WTC11 (cell line): Measurements from ENCODE around the gene MARK2. TPM values are rescaled to one million over a fixed set of nuclear protein-coding genes. Genes with fewer than 3 reads are reported as not detected.

ENCODE experiments used
- FOXJ3 ChIP-seq: sonication (generic); formaldehyde crosslinking; IDR thresholded peaks from 2 replicates; pipeline ENCODE4 v1.9.0; 2021; ENCODE audit warnings: missing genetic modification reagents, mild to moderate bottlenecking, borderline replicate concordance
- NR3C1 ChIP-seq: sonication (generic); formaldehyde crosslinking; conservative IDR thresholded peaks from 2 replicates; pipeline ENCODE4 v1.8.1; 2023; ENCODE audit warnings: low read depth, mild to moderate bottlenecking, missing genetic modification reagents
- RORB ChIP-seq: fragments of 250-450 bp; sonication (Bioruptor Pico); IDR thresholded peaks from 2 replicates; pipeline ENCODE4 v1.9.0; 2021; ENCODE audit warnings: mild to moderate bottlenecking
- total RNA-seq: library from RNA; stranded (reverse); gene quantifications from 3 replicates; pipeline ENCODE4 v1.2.3, GENCODE V29; 2021
- TF ChIP-seq, protein P1 (sequence below): sonication (generic); formaldehyde crosslinking; IDR thresholded peaks from 2 replicates; pipeline ENCODE4 v1.8.1; 2023; ENCODE audit warnings: mild to moderate bottlenecking, moderate library complexity, missing genetic modification reagents
- TF ChIP-seq, protein P2 (sequence below): sonication (generic); formaldehyde crosslinking; IDR thresholded peaks from 2 replicates; pipeline ENCODE4 v1.8.0; 2022; ENCODE audit warnings: mild to moderate bottlenecking, missing genetic modification reagents
- TF ChIP-seq, protein P3 (sequence below): sonication (generic); formaldehyde crosslinking; IDR thresholded peaks from 2 replicates; pipeline ENCODE4 v1.8.1; 2023; ENCODE audit warnings: mild to moderate bottlenecking, missing genetic modification reagents, borderline replicate concordance
- TF ChIP-seq, protein P4 (sequence below): sonication (generic); formaldehyde crosslinking; IDR thresholded peaks from 2 replicates; pipeline ENCODE4 v1.8.0; 2022; ENCODE audit warnings: mild to moderate bottlenecking, missing genetic modification reagents
- TF ChIP-seq, protein P5 (sequence below): fragments of 250-450 bp; sonication (Bioruptor Pico); IDR thresholded peaks from 2 replicates; pipeline ENCODE4 v2.1.2; 2022; ENCODE audit warnings: mild to moderate bottlenecking, moderate library complexity
- TF ChIP-seq, protein P6 (sequence below): fragments of 250-450 bp; sonication (Bioruptor Pico); IDR thresholded peaks from 2 replicates; pipeline ENCODE4 v1.9.0; 2021; ENCODE audit warnings: mild to moderate bottlenecking
- TF ChIP-seq, protein P7 (sequence below): sonication (generic); formaldehyde crosslinking; IDR thresholded peaks from 2 replicates; pipeline ENCODE4 v1.8.1; 2023; ENCODE audit warnings: mild to moderate bottlenecking, missing genetic modification reagents
- TF ChIP-seq, protein P8 (sequence below): sonication (generic); formaldehyde crosslinking; IDR thresholded peaks from 2 replicates; pipeline ENCODE4 v1.8.0; 2022; ENCODE audit warnings: mild to moderate bottlenecking, missing genetic modification reagents
- TF ChIP-seq, protein P9 (sequence below): sonication (generic); formaldehyde crosslinking; IDR thresholded peaks from 2 replicates; pipeline ENCODE4 v1.8.0; 2022; ENCODE audit warnings: missing genetic modification reagents

Gene MARK2
- total RNA-seq, 1 experiment from 2014 or later, result 57.4 TPM

DNA sequence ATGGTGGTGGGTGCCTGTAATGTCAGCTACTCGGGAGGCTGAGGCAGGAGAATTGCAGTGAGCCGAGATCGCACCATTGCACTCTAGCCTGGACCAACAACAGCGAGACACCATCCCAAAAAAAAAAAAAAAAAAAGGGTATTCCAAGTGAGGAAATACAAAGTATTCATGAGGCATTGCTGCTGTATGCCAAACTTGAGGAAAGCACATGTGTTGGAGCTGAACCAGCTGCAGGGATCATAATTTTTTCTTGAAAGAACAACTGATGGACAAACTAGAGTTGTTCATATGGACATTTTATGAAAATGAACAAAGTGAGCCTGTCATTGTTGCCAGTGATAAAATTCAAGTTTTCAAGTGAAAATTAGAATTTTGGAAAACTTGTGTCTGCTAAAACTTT lies 15.8 kb downstream of the MARK2 start (continued):
- TF ChIP-seq, protein P1, sequence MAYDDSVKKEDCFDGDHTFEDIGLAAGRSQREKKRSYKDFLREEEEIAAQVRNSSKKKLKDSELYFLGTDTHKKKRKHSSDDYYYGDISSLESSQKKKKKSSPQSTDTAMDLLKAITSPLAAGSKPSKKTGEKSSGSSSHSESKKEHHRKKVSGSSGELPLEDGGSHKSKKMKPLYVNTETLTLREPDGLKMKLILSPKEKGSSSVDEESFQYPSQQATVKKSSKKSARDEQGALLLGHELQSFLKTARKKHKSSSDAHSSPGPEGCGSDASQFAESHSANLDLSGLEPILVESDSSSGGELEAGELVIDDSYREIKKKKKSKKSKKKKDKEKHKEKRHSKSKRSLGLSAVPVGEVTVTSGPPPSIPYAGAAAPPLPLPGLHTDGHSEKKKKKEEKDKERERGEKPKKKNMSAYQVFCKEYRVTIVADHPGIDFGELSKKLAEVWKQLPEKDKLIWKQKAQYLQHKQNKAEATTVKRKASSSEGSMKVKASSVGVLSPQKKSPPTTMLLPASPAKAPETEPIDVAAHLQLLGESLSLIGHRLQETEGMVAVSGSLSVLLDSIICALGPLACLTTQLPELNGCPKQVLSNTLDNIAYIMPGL (CRISPR knock-in tag), result no peak
- TF ChIP-seq, protein P2, sequence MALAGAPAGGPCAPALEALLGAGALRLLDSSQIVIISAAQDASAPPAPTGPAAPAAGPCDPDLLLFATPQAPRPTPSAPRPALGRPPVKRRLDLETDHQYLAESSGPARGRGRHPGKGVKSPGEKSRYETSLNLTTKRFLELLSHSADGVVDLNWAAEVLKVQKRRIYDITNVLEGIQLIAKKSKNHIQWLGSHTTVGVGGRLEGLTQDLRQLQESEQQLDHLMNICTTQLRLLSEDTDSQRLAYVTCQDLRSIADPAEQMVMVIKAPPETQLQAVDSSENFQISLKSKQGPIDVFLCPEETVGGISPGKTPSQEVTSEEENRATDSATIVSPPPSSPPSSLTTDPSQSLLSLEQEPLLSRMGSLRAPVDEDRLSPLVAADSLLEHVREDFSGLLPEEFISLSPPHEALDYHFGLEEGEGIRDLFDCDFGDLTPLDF (CRISPR knock-in tag), result no peak
- no peak for TF ChIP-seq NR3C1
- TF ChIP-seq FOXJ3 (CRISPR knock-in tag), result no peak
- no peak for TF ChIP-seq RORB (CRISPR knock-in tag)
- TF ChIP-seq, protein P3, sequence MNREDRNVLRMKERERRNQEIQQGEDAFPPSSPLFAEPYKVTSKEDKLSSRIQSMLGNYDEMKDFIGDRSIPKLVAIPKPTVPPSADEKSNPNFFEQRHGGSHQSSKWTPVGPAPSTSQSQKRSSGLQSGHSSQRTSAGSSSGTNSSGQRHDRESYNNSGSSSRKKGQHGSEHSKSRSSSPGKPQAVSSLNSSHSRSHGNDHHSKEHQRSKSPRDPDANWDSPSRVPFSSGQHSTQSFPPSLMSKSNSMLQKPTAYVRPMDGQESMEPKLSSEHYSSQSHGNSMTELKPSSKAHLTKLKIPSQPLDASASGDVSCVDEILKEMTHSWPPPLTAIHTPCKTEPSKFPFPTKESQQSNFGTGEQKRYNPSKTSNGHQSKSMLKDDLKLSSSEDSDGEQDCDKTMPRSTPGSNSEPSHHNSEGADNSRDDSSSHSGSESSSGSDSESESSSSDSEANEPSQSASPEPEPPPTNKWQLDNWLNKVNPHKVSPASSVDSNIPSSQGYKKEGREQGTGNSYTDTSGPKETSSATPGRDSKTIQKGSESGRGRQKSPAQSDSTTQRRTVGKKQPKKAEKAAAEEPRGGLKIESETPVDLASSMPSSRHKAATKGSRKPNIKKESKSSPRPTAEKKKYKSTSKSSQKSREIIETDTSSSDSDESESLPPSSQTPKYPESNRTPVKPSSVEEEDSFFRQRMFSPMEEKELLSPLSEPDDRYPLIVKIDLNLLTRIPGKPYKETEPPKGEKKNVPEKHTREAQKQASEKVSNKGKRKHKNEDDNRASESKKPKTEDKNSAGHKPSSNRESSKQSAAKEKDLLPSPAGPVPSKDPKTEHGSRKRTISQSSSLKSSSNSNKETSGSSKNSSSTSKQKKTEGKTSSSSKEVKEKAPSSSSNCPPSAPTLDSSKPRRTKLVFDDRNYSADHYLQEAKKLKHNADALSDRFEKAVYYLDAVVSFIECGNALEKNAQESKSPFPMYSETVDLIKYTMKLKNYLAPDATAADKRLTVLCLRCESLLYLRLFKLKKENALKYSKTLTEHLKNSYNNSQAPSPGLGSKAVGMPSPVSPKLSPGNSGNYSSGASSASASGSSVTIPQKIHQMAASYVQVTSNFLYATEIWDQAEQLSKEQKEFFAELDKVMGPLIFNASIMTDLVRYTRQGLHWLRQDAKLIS (CRISPR knock-in tag), result no peak
- TF ChIP-seq, protein P4, sequence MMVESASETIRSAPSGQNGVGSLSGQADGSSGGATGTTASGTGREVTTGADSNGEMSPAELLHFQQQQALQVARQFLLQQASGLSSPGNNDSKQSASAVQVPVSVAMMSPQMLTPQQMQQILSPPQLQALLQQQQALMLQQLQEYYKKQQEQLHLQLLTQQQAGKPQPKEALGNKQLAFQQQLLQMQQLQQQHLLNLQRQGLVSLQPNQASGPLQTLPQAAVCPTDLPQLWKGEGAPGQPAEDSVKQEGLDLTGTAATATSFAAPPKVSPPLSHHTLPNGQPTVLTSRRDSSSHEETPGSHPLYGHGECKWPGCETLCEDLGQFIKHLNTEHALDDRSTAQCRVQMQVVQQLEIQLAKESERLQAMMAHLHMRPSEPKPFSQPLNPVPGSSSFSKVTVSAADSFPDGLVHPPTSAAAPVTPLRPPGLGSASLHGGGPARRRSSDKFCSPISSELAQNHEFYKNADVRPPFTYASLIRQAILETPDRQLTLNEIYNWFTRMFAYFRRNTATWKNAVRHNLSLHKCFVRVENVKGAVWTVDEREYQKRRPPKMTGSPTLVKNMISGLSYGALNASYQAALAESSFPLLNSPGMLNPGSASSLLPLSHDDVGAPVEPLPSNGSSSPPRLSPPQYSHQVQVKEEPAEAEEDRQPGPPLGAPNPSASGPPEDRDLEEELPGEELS (CRISPR knock-in tag), result no peak
- TF ChIP-seq, protein P5, sequence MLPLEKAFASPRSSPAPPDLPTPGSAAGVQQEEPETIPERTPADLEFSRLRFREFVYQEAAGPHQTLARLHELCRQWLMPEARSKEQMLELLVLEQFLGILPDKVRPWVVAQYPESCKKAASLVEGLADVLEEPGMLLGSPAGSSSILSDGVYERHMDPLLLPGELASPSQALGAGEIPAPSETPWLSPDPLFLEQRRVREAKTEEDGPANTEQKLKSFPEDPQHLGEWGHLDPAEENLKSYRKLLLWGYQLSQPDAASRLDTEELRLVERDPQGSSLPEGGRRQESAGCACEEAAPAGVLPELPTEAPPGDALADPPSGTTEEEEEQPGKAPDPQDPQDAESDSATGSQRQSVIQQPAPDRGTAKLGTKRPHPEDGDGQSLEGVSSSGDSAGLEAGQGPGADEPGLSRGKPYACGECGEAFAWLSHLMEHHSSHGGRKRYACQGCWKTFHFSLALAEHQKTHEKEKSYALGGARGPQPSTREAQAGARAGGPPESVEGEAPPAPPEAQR (CRISPR knock-in tag), result no peak
- TF ChIP-seq, protein P6, sequence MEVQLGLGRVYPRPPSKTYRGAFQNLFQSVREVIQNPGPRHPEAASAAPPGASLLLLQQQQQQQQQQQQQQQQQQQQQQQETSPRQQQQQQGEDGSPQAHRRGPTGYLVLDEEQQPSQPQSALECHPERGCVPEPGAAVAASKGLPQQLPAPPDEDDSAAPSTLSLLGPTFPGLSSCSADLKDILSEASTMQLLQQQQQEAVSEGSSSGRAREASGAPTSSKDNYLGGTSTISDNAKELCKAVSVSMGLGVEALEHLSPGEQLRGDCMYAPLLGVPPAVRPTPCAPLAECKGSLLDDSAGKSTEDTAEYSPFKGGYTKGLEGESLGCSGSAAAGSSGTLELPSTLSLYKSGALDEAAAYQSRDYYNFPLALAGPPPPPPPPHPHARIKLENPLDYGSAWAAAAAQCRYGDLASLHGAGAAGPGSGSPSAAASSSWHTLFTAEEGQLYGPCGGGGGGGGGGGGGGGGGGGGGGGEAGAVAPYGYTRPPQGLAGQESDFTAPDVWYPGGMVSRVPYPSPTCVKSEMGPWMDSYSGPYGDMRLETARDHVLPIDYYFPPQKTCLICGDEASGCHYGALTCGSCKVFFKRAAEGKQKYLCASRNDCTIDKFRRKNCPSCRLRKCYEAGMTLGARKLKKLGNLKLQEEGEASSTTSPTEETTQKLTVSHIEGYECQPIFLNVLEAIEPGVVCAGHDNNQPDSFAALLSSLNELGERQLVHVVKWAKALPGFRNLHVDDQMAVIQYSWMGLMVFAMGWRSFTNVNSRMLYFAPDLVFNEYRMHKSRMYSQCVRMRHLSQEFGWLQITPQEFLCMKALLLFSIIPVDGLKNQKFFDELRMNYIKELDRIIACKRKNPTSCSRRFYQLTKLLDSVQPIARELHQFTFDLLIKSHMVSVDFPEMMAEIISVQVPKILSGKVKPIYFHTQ (CRISPR knock-in tag), result no peak
- TF ChIP-seq, protein P7, sequence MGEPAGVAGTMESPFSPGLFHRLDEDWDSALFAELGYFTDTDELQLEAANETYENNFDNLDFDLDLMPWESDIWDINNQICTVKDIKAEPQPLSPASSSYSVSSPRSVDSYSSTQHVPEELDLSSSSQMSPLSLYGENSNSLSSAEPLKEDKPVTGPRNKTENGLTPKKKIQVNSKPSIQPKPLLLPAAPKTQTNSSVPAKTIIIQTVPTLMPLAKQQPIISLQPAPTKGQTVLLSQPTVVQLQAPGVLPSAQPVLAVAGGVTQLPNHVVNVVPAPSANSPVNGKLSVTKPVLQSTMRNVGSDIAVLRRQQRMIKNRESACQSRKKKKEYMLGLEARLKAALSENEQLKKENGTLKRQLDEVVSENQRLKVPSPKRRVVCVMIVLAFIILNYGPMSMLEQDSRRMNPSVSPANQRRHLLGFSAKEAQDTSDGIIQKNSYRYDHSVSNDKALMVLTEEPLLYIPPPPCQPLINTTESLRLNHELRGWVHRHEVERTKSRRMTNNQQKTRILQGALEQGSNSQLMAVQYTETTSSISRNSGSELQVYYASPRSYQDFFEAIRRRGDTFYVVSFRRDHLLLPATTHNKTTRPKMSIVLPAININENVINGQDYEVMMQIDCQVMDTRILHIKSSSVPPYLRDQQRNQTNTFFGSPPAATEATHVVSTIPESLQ, result no peak
- TF ChIP-seq, protein P8, sequence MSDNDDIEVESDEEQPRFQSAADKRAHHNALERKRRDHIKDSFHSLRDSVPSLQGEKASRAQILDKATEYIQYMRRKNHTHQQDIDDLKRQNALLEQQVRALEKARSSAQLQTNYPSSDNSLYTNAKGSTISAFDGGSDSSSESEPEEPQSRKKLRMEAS (CRISPR knock-in tag), result no peak
- TF ChIP-seq, protein P9, sequence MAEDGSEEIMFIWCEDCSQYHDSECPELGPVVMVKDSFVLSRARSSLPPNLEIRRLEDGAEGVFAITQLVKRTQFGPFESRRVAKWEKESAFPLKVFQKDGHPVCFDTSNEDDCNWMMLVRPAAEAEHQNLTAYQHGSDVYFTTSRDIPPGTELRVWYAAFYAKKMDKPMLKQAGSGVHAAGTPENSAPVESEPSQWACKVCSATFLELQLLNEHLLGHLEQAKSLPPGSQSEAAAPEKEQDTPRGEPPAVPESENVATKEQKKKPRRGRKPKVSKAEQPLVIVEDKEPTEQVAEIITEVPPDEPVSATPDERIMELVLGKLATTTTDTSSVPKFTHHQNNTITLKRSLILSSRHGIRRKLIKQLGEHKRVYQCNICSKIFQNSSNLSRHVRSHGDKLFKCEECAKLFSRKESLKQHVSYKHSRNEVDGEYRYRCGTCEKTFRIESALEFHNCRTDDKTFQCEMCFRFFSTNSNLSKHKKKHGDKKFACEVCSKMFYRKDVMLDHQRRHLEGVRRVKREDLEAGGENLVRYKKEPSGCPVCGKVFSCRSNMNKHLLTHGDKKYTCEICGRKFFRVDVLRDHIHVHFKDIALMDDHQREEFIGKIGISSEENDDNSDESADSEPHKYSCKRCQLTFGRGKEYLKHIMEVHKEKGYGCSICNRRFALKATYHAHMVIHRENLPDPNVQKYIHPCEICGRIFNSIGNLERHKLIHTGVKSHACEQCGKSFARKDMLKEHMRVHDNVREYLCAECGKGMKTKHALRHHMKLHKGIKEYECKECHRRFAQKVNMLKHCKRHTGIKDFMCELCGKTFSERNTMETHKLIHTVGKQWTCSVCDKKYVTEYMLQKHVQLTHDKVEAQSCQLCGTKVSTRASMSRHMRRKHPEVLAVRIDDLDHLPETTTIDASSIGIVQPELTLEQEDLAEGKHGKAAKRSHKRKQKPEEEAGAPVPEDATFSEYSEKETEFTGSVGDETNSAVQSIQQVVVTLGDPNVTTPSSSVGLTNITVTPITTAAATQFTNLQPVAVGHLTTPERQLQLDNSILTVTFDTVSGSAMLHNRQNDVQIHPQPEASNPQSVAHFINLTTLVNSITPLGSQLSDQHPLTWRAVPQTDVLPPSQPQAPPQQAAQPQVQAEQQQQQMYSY (CRISPR knock-in tag), result no peak
